Stimulated activated CD8-positive, alpha-beta memory T cell treated with anti-CD3 and anti-CD28 coated beads, Interleukin-4, amount 100 ng/mL, for 4 hours (primary cell): ENCODE data around the gene LIPE.

Experiments
- DNase-seq, 2 donors: peaks; one replicate each; pipeline ENCODE4 v3.0.0-alpha.2; 2020; ENCODE audit warnings: low read depth in 2 of 2, low spot score in 1 of 2

Gene LIPE

DNA sequence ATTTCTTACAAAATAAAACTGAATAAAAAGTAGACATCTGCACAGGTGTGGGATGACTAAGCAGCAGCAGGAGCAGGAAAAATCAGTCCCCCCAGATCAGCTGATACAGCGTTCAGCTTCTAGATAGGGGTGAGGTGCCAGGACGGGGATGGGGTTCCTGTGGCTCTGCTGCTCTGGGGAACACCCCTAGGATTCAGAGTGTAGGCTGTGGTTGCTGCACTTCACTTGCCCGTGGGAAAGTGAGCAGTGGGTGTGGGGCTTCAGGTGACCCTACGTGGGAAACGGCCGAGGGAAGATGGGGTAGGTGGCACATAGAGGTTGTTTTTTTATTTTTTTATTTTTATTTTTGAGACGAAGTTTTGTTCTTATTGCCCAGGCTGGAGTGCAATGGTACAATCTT, 18.8 kb upstream of the LIPE start:
- DNase-seq = no peak

DNA sequence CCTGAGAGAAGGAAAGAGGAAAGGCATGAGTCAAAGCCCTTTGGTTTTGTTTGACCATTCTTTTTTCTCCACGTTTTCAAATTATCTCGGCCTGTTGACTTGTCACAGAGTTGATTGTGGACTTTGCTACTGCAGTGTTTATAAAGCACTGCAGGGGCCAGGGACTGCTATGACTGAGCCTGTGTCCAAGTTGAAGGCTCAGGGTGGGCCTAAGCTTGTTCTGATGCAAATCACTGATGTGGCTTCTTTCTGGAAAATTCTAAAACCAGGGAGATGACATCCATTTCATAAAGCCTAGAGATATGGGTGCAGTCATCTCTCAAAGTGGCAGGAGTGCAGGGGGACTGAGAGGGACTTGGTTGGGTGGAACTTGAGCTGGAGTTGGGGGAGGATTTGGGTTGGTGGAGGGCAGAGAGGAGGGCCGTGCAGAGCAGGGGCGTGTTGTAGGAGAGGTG, 16.8 kb upstream of the LIPE start:
- DNase-seq = no peak

DNA sequence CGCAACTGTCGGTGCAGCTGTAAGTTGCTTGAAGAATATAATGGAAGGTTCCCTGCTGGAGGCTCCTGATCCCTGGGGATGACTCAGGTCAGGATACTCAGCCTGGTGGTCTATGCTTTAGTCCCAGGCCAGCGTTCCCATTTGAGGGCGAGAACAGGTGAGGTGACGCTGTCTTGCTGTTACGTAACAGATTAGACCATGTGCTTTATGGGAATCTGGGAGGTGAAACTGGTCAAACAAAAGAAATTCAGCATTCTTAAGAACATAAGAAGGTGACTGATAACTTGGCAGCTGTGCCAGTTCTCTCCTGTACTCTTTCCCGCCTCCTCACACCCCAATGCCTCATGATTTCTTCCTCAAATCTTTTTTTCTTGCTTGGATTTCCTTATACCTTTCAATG, 15.6 kb upstream of the LIPE start, which contains the start of gene CXCL17:
CXCL17 (minus strand) TSS at position 114 of the 400 bp plus-strand sequence. CDS start 114 bp downstream, outside the sequence.
- no peak for DNase-seq

DNA sequence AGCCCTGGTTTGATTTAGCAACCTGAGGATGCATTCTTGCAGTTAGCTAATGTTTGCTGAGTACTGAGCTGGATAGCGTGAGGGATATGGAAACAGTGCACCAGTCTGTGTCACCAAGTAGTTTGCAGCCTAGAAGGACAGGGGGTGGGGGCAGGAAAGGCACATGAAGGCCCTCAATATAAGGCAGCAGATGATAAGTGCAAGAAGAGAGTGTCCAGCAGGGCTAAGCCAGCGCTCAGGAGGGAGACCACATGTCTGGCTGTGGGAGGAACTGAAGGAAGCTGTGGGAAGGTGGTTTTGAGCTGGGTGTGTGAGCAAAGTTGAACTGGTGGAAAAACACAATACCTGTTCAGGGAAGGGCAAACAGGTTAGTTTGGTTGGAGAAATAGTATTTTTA, 13.9 kb upstream of the LIPE start:
- no peak for DNase-seq

DNA sequence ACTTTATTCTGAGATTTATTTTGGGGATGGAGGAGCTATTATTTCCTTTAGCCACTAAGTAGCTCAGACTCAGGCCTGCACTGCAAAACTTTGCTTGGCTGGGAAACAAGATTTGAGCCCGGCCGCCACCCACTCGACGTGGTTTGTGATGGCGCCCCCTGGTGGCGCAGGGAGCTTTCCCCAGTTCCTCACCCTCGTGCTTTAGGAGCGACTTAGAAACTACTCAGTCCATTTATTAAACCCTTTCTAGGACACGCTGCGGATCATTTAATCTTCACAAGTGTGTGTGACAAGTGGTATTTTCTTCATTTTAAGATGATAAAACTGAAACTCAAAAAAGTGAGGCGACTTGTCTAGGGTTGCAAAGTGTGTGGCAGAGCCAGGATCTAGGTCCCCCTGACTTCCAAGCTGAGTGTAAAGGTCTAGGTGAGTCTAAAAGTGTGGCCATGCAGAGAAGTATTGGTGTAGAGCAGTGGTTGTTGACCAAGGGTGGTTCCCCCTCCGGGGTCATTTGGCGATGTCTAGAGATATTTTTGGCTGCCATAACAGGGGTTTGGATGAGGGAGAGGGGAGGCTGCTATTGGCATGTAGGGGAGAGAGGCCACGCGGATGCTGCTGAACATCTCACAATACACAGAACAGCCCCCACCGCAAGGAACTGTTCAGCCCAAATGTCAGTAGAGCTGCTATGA, 13.3 kb upstream of the LIPE start:
- peak; percentile 49 to 69 for DNase-seq

DNA sequence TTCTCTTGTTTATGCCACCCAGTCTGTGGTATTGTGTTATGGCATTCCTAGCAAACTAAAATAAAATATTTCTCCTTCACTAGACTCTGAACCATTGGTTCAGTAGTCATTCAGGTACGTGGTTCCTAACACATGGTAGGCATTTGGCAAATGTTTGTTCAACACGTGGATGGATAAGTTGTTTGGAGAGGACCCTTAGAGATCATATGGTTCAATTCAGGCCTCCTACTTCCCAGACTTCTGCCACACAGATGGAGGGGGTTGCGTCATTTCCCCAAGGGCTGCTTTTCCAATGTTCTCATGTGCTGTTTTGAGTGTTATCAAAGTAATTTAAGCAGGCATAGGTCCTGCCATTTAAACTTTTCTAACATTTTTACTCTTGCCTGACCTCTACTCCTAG, 8.8 kb upstream of the LIPE start:
- no peak for DNase-seq

DNA sequence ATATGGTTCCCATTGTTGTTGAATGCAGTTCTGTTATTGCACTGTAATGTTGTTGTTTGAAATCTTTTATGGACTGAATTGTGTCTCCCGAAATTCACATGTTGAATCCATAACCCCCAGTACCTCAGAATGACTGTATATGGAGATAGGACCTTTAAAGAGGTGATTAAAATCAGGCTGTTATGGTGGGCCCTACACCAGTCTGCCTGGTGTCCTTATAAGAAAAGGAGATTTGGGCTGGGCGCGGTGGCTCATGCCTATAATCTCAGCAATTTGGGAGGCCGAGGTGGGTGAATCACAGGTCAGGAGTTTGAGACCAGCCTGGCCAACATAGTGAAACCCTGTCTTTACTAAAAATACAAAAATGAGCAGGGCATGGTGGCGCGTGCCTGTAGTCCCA, 8.1 kb upstream of the LIPE start:
- DNase-seq = no peak

DNA sequence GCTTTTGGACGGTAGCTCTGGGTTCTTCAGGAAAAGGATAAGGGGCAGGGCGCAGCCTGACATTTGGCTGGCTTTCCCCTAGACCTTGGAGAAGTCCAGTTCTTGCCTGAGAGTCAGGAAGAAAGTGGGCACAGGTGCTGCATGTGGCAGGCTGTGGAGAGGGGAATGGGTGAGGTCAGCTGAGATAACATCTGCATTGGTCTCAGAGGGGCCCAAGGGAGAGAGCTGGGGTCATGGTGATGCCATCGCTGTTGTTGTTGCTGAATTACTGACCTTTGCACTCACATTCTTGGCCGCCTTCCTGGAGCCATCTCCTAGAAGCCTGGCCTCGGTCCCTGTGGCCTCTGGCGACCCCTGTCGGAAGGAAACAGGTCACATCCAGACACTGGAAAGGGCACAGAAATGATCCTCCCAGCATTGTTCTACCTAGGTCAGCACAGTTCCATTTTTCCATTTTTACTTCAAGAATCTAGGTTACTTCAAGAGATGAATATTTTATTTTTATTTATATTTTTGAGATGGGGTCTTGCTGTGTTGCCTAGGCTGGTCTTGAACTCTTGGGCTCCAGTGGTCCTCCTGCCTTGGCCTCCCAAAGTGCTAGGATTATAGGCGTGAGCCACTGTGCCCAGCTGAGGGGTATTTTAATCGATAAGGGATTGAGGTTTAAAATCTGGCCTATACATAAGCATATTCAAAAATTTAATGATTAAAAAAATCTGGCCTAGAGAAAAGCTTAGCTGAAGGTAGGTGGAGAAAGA, 6.5 kb upstream of the LIPE start:
- peak in 1 of 2 donors; percentile 24 for DNase-seq

DNA sequence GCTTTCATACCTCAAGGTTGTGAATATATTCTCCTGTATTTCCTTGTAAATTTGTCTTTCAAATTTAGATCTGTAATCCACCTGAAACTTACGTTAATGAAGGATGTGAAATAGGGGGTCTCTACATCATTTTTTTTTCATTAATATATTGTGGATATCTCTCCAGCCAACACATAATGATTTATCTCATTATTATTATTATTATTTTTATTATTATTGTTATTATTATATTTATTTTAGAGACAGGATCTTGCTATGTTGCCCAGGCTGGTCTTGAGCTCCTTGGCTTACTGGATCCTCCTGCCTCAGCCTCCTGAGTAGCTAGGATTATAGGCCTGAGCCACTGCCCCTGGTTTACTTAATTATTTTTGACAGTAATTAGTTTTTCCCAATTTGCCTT, 4.3 kb upstream of the LIPE start:
- DNase-seq = no peak

DNA sequence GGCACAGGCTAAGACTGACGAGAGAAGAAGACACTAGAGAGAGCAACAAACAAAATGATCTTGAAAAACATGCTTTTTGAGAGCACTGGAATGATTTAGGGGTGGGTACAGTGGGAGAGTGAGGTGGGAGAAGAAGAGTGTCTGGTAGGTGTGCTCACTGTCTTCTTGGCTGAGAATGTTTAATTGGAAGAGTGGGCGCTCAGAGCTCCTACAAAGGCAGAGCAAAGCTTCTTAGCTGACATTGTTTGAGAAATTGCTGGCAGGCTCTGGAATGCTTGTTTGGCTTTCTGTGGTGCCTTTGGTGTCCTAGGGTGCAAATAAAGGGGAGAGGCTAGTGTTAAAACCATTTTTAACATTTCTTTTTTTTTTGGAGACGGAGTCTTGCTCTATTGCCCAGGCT, 1.5 kb upstream of the LIPE start:
- DNase-seq = no peak

DNA sequence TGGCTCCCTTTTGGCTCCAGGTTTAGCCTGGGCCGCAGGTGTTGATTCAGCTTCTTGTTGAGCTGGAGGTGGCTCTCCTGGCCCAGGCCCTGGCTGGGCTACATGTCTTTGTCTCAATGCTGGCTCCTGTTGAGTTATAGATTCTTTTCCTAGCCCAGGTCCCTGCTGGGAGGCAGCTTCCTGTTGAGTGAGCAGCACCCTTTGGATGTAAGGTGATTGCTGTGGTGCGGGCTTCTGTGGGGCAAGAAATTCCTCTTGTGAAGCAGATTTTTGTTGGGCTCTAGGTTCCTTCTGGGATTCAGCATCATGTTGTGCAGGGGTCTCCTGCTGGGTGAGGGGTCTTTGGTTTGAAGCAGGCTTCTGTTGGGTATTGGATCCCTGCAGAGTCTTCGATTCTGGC, 545 bp downstream of the LIPE start:
- DNase-seq = no peak

DNA sequence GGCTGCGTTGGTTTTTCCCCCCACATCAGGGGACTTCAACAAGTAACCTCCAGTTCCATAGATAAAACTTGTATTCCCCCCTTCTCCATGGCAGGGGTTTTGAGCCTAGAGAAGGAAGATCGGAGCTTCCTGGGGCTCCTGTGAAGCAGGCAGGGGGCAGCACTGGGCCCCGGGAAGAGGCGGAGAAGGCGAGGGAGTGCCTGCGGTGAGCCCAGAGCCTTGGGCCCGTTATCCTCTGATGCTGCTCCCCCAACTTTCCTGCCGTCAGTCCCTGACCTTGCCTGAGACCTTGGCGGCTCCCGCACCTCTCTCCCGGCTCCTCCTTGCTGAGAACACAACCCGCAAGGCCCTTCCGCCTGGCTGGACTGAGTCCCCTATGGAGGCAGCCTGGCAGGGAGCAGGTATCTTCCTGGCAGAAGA, 2.5 kb downstream of the LIPE start:
- DNase-seq = no peak

DNA sequence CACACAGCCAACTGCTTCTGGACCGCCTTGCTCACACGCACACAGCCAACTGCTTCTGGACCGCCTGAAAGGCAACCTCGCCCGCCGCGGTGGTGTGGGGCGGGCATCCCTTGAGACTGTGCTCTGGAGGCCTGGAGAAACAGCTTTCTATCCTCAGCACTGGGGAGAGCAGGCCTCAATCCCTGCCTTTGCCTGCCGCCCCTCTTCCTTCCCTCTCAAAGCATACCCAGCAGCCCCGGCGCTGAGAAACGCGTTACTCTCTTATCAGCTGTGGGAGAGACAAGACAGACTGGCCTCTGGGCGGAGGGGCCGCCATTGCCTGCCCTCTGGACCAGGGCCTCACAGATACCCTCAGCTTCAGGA, 2.9 kb downstream of the LIPE start:
- no peak for DNase-seq

DNA sequence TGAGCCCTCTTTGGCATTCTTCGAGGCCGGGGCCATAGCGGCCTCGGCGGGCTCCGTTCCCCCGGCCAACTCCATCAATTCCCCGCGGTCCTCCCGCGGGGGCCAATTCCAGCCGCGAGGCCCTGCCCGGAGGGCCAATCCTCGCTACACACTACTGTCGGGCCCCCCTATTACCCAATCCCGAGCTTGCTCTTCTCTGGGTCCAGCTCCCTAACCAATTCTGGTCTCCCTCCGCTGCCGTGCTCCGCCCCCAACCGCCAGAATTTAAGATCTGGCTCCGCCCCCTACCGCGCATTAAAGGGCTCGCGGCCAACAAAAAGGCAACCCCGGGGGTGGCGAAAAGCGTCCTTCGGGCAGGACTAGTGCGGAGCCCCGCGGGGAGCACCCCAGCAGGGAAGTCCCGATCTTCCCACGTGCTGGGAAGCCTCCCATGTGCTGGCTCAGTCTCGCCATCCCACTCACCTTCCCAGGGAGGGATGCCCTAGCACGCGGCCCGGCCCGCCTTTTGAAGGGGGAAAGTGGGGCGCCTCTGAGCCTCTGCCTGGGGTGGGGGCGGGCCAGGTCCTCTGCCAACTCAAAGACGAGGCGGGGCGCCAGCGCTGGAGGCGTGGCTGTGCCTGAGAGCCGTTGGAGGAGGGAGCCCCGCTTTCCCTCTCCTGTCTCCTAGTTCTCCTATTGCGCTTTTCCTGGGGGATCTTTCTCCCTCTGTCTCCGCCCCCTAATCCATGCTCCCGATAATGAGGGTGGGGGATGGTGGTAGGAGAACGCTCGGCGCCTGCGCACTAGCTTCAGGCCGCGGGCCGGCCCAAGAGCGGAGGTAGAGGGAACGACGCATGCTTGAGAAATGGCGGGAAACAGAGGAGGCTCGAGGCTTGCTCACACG, 3.5 kb downstream of the LIPE start:
- DNase-seq = peak; percentile 87 to 89

DNA sequence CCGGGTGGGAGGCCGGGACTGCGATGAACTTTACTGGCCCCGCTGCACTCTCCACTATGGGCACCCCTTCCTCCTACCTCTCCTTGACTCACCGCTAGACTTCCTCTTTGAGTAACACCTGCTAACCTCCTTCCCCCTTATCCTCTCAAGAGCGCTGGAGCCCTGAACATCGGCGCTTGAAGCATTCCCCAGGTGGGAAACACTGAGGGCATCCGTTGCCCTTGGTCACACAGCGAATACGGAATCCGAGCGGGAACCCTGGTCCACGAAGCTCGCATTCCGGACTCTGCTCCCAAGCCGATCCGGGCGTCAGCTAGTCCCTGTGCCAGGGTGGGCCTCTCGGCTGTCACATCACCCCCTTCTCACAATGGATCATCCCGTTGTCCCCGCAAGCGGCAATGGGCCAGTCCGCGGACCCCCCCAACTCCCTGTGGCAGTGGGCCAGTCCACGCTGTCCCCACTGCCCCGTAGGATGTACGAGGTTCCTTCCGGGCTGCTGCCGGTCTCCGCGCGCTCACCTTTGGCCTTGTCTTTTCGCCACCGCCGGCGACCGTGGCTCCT, 4.2 kb downstream of the LIPE start:
- peak in 1 of 2 donors; percentile 22 for DNase-seq

DNA sequence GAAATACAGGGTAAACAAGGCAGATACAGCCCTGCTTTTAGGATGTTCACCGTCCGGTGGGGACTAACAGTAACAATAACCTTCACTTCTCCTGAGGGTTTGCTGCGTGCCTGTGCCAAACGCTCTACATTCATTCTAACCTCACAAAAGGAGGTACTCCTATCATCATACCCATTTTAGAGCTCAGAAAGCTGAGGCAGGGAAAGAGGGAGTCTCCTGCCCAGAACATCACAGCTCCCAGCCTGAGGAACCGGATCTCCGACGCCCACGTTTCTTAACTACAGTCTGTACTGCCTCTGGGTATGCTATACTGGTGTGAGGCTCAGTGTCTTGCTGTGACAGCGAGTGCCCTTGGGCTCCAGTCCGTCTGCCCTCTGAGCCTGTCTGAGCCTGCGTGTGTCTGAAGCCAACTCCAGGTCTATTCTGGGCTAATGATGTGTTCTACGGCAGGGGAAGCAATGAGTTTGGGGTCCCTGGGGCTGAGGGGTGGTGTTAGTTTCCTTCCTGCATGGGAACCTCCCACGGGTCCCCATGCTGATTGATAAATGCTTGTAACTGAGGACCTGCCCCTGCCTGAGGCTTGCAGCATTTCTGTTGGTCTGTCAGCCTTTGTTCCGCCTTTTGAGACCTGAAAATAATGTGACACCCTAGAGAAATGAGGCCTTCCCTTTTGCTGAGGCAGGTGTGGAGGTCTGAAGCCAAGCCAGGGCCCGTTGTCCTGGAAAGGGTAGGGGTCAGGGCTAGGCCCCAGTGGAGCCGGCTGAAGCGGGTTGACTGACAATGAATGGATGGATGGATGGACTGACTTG, 4.9 kb downstream of the LIPE start:
- no peak for DNase-seq

DNA sequence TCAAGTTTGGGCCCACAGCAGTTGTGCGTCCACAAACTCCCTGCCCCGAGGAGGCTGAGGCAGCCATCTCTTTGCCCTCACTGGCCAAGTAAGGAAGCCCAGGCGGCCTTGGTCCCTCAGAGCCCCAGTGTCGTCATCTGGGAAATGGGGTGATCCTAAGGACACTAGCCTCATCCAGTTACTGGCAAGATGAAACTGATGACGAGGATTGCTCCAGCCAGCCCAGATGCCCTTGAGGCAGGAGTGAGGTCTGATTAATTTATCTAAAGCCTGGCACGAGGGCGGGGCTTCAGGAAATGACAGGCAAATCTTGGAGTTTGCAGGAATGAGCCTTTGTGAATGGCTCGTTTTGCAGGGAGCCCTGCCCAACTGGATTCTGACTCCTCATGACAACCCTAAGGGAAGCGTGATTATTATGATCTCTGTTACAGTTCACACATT, 5.6 kb downstream of the LIPE start:
- DNase-seq = no peak

DNA sequence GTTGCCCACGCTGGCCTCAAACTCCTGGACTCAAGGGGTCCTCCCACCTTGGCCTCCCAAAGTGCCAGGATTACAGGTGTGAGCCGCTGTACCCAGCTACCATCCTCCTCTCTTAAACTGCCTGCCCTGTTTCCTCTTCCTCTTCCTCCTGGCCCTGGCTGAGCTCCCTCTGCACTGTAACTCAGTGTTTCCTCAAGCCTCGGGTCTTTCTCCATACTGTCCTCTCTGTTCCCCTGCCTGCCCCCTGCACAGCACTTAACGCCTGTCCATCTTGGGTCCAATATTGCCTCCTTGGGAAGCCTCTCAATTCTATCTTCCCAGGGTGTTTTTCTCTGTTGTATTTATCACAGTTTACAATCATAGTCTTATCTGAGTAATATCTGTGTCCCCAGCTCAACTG, 6.1 kb downstream of the LIPE start:
- no peak for DNase-seq

DNA sequence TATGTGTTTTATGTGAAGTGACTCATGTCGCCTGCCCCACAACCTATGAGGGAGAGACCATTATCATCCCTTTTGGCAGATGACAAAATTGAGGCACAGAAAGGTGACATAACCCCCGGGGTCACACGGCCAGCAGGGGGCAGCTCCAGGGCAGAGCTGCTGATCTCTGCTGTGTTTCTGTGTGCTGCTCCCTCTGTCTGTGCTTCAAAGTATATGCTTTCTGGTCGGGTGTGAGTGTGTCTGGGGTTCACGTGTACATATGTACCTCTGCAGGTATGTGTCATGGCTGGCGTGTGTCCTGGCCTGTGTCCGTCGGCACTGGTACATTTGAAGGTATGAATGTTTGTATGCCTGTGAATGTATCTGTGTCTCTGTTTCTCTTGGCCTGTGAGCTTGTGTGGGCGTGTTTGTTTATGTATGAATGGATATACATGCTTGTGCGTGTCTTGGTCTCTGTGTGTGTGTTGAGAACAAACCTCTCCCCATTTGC, 7.1 kb downstream of the LIPE start:
- DNase-seq = peak in 1 of 2 donors; percentile 50

DNA sequence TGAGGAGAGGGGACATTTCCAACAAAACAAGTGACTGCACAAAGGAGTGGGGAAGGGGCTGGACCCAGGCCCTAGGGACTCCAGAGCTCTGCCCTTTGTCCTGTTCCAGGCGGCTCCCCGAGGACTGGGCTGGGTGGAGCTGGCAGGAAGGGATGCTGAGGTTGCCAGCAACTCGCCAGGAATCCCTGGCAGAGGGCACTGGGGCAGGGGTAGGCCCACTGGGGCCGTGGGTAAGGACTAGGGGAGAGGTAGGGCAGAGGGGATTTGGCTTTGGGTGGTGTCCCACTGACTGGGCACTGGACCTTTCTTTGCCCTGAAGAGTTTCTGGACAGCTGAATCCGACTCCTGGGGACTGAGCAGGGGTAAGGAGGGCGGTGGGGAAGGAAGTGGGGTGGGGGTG, 7.9 kb downstream of the LIPE start:
- no peak for DNase-seq
